ENCODE data around the gene FER1L5. TPM values are rescaled to one million over a fixed set of nuclear protein-coding genes. Genes with fewer than 3 reads are reported as not detected.

FER1L5 gene
- polyA plus RNA-seq, 1 of the 3 experiments (the other 2 are of a cell fraction): 0.02 TPM

DNA sequence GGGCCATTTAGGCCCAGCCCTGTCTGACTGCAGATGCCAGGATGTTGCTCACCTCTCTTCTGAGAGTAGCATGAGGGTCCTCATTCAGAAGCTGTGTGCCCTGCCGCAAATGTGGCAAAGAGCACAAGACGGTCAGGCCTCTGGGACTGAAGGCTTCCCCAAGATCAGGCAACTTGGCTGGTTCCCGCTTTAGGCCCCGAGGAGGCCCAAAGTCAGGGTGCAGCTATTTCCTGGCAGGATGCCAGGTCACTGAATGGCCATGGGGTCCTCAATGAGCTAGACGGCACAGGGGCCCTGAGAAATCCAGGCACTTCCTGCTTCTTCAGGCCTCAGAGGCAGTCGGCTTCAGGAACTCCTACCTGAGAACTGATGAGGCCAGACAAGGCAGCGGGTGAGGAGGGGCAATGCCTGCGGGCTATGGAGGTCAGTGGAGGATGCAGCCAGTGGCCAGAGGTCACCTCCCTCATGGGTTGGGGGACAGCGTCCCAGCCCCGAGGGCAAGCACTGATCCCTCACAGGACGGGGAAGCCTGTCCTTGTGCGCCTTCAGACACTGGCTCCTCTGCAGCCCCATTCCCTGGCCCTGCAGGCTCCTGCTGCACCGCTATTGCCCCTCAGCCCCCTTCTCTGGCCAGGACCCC lies 52.4 kb downstream of the FER1L5 start:
- Histone ChIP-seq H3K9ac (no peak overlapping the region), H3F3A (replicated peaks; ENCODE audit: insufficient read depth) (no peaks in the 10 kb centered on the region), H3K27ac (ENCODE audit: low read depth in 2 of 2, low read length in 1 of 2) (no peak overlapping the region), H3K4me3 (ENCODE audit: low read depth in 2 of 2, low read length in 1 of 2) (no peak overlapping the region), H3K79me2 (ENCODE audit: insufficient read depth) (no peaks in the 10 kb centered on the region), H3K4me1 (ENCODE audit: control insufficient read depth in 1 of 2, insufficient read depth in 2 of 2, low read depth in 1 of 2, low read length in 1 of 2) (peaks cover 0 to 9% of the 10 kb centered on the region in 2 experiments; a peak in 1 of 4 replicates), H3K9me3 (no peaks in the 10 kb centered on the region), H4K20me1 (ENCODE audit: insufficient read depth) (no peaks in the 10 kb centered on the region), H2AFZ (ENCODE audit: low read depth) (no peak overlapping the region), H3K27me3 (ENCODE audit: insufficient read depth) (no peaks in the 10 kb centered on the region), H3K36me3 (replicated peaks in 1 of 2; ENCODE audit: control insufficient read depth in 1 of 2, insufficient read depth in 2 of 2, low read length in 1 of 2) (no peaks in the 10 kb centered on the region), H3K4me2 (no peak overlapping the region), H3K9me2 (no peaks in the 10 kb centered on the region)
- WGBS (ENCODE audit: low lambda C conversion rate): 89% methylated on average over 5 of the region's 13 CpGs
- ChIA-PET CTCF (interaction anchor here (0.6 to 0.8 kb wide), 2 partner anchors 10 to 16 kb away, joined by 3 to 4 read pairs; no protein-coding TSS in a partner anchor), POLR2A (no interaction called here)
- TF ChIP-seq FOSL2 (IDR thresholded peaks at IDR 0.05; ENCODE audit: borderline replicate concordance, low read depth) (no peak), NFIC (IDR thresholded peaks at IDR 0.05; ENCODE audit: borderline replicate concordance) (0 out of 2 replicates have a peak, but pooled peaks have one; percentile 8)
- no peak for DNase-seq

GRCh38 chr2:96695602-96696001 lies 53.0 kb downstream of the FER1L5 start:
- DNase-seq: no peak
- POLR2A ChIA-PET: no interaction called here
- CTCF ChIA-PET: interaction anchor here (0.8 kb wide), 1 partner anchor 11 kb away, joined by 4 read pairs; no protein-coding TSS in a partner anchor
- no peaks in the 10 kb centered on the region for H3K27me3 ChIP-seq (ENCODE audit: insufficient read depth)
- H4K20me1 ChIP-seq (ENCODE audit: insufficient read depth): no peaks in the 10 kb centered on the region
- no peak overlapping the region for H3K9ac ChIP-seq
- H3K4me1 ChIP-seq (ENCODE audit: control insufficient read depth in 1 of 2, insufficient read depth in 2 of 2, low read depth in 1 of 2, low read length in 1 of 2): peaks cover 0 to 9% of the 10 kb centered on the region in 2 experiments; a peak in 1 of 4 replicates
- H3K9me3 ChIP-seq: no peaks in the 10 kb centered on the region
- H3F3A ChIP-seq (replicated peaks; ENCODE audit: insufficient read depth): no peaks in the 10 kb centered on the region
- H3K9me2 ChIP-seq: no peaks in the 10 kb centered on the region
- no peaks in the 10 kb centered on the region for H3K79me2 ChIP-seq (ENCODE audit: insufficient read depth)
- H3K36me3 ChIP-seq (replicated peaks in 1 of 2; ENCODE audit: control insufficient read depth in 1 of 2, insufficient read depth in 2 of 2, low read length in 1 of 2): no peaks in the 10 kb centered on the region
- H2AFZ ChIP-seq (ENCODE audit: low read depth): no peak overlapping the region
- H3K4me2 ChIP-seq: no peak overlapping the region
- H3K4me3 ChIP-seq (ENCODE audit: low read depth in 2 of 2, low read length in 1 of 2): no peak overlapping the region
- WGBS (ENCODE audit: low lambda C conversion rate): 85% methylated on average over 9 of the region's 15 CpGs
- no peak overlapping the region for H3K27ac ChIP-seq (ENCODE audit: low read depth in 2 of 2, low read length in 1 of 2)
- TF ChIP-seq PBX3 (IDR thresholded peaks at IDR 0.05) (no peak), SIN3A (IDR thresholded peaks at IDR 0.05; ENCODE audit: borderline replicate concordance, low read depth, low read length) (no peak), ZBTB33 (IDR thresholded peaks at IDR 0.05; ENCODE audit: borderline replicate concordance, low read depth) (no peak), JUND (IDR thresholded peaks at IDR 0.05) (no peak), NRF1 (IDR thresholded peaks at IDR 0.05; ENCODE audit: low read depth, low read length) (no peak), YY1 (IDR thresholded peaks at IDR 0.05; ENCODE audit: low read depth) (no peak), RXRA (IDR thresholded peaks at IDR 0.05; ENCODE audit: borderline replicate concordance, low read depth) (no peak), MEF2A (IDR thresholded peaks at IDR 0.05; ENCODE audit: borderline replicate concordance, low read depth) (no peak), GABPA (IDR thresholded peaks at IDR 0.05; ENCODE audit: low read depth) (no peak), EZH2phosphoT487 (IDR thresholded peaks at IDR 0.05; ENCODE audit: borderline replicate concordance, low read depth) (no peak), MAX (IDR thresholded peaks at IDR 0.05; ENCODE audit: low read depth) (no peak), FOXJ3 (CRISPR knock-in tag; IDR thresholded peaks at IDR 0.05) (no peak), USF1 (IDR thresholded peaks at IDR 0.05; ENCODE audit: borderline replicate concordance, low read depth) (no peak), EP300 (IDR thresholded peaks at IDR 0.05; ENCODE audit: borderline replicate concordance in 1 of 2, low read depth in 1 of 2, low read length in 1 of 2) (no peak), FOSL2 (IDR thresholded peaks at IDR 0.05; ENCODE audit: borderline replicate concordance, low read depth) (no peak), GATA2 (CRISPR knock-in tag; IDR thresholded peaks at IDR 0.05) (no peak), RAD21 (IDR thresholded peaks at IDR 0.05; ENCODE audit: low read length) (no peak)
- TF ChIP-seq, protein P1, sequence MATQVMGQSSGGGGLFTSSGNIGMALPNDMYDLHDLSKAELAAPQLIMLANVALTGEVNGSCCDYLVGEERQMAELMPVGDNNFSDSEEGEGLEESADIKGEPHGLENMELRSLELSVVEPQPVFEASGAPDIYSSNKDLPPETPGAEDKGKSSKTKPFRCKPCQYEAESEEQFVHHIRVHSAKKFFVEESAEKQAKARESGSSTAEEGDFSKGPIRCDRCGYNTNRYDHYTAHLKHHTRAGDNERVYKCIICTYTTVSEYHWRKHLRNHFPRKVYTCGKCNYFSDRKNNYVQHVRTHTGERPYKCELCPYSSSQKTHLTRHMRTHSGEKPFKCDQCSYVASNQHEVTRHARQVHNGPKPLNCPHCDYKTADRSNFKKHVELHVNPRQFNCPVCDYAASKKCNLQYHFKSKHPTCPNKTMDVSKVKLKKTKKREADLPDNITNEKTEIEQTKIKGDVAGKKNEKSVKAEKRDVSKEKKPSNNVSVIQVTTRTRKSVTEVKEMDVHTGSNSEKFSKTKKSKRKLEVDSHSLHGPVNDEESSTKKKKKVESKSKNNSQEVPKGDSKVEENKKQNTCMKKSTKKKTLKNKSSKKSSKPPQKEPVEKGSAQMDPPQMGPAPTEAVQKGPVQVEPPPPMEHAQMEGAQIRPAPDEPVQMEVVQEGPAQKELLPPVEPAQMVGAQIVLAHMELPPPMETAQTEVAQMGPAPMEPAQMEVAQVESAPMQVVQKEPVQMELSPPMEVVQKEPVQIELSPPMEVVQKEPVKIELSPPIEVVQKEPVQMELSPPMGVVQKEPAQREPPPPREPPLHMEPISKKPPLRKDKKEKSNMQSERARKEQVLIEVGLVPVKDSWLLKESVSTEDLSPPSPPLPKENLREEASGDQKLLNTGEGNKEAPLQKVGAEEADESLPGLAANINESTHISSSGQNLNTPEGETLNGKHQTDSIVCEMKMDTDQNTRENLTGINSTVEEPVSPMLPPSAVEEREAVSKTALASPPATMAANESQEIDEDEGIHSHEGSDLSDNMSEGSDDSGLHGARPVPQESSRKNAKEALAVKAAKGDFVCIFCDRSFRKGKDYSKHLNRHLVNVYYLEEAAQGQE (IDR thresholded peaks at IDR 0.05; ENCODE audit: low read depth, low read length): no peak
